T-helper 22 cell (primary cell): Measurements from ENCODE around the gene STAT3.
A peak's percentile ranks its signal among the peaks of the same experiment; 100 is the strongest.
"Not testable (repeated sequence)": the region's sequence is repeated elsewhere in the genome, so short reads cannot be mapped to it uniquely, and the experiment has no call there.

Source experiments
- DNase-seq: peaks from one replicate; pipeline ENCODE4 v3.0.0-alpha.2; 2020; ENCODE audit warnings: low read depth

The STAT3 gene

DNA sequence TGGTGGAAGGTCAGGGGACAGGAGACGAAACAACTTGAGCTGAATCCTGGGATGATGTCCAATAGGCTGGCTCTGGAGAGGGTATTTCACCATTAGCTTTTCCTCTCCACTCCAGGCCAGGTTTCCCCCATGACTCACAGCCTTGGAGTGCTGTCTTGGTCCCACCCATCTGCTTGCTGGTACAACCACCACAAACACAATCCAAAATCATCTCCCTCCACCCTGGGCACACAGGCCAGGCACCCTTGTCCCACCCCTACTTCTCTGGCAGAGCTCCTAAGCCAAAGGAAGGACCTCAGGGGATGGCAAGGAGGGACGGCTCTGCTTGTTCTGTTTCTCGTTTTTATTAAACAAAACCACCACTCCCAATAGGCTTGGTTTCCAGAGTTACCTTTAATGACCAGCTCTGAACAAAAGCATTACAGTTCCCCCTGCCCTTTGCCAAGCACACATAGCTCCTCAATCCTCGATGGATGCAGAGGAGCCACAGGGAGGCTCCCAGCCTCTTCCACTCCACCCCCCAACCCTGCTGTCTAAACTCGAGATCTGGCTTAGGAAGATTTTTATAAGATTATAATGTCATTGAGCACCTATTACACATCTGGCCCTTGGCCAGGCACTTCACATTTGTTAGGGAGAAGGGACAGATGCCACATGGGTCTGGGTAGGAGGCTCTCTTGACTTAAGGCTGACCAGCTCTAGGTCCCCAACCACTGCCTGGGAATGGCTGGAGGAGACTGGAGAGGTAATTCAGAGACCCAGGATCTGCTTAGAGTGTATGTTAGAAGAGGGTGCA is 21.5 kb upstream of the STAT3 start:
- no peak for DNase-seq

DNA sequence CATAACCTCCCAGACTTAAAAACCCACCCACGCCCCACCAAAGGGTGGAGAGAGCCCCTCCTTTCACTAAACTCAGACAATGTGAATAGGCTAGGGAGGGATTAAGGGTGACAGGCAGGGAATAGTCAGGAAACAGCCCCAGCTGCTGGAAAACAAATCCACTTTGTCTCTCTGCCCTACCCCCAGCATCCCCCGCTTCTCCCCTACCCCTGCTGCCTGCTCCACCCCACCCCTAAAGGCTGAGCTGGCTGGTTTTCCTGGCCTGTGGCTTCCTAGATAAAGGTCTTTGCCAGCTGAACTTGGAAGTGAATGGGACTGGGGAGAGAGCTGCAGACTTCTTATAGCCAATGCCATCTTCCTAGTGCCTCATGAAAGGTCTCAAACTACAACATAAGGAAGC is 19.8 kb upstream of the STAT3 start:
- no peak for DNase-seq

DNA sequence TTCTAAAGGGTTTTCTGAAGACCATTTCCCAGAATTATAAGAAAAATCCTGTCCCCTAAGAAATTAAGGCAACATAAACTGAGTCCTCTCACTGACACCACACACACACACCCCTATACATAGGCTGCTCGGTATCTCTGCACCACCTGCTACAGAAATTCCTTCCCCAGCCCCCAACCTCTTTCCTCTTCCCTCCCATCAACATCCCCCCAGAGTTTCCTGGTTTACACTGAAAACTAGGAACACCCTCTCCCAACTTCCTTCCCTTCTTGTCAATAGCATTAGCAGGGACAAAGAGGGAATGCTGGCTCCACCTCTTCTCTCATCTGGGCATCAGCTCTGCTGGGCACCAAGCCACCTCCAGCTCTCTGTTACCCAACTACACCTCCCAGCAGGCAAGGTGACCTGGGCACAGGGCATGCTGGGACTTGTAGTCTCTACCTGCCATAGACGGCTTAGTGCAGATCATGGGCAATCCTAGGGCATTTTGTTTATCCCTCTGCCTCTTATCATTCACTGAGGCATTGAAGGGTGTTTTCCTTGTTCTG is 19.1 kb upstream of the STAT3 start:
- DNase-seq, result peak; percentile 38

DNA sequence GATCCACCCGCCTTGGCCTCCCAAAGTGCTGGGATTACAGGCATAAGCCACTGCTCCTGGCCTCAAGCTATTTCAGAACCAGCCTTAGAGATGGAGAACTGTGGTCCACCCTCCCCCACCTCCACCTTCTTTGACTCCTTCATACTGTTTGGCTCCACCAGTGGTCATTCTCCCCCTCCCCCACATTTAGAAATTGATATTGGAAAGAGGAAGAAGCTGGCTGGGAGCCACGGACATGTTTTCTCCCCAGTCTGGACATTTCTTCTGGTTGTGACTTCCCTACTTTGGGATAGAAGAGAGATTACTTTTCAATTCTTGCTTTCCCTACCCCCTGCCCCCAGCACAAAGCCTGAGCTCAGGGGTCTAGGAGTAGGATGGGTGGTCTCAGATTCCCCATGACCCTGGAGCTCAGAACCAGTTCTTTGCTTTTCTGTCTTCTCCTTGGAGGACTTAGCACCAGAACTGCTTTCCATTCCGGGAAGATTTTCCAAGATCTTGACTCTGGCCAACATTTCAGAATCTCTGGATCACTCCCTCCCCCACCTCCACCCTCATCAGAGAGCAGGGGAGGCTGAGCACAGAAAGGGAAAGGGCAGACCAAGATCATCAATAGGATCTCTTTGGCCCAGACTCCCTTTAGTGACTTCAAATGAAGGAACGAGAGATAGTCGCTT is 18.5 kb upstream of the STAT3 start:
- no peak for DNase-seq

DNA sequence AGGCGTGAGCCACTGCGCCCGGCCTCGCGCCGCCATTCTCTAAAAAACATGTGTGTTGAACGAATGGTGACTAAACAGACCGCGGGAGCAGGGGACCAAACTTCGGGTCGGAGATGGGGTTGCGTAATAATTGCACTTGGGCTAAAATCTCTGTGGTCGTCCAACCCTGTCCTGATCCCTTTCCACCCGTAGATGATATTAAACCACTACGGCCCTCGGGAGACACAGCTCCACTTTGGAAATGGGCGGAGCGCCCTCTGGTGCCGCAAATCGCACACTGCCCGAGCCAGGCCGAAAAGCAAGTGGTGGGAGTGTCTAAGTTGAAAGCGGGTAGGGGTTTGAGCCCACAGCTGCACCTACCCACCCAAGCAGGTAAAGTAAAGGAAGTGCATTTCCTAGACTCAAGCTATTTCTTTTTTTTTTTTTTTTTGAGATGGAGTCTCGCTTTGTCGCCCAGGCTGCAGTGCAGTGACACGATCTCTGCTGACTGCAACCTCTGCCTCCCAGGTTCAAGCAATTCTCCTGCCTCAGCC is 17.8 kb upstream of the STAT3 start:
- DNase-seq, result peak; percentile 52

DNA sequence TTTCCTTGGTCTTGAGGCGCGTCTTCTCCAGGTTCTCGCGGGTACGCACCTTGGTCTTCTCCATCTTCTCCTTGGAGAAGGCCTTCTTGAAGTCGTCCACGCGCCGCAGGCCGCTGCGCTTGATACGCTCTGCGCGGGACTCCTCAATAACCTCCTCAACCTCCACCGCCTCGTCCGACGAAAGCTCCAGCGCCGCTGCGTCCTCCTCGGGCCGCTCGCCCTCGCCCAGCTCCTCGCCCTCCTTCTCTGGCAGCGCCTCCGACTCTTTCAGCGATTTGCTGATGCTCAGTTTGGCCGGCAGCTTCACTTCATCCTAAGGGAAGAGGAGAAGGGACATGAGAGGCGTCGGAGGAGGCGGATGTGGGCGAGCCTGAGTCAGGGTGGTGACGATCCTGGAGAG is 16.8 kb upstream of the STAT3 start:
- no peak for DNase-seq

DNA sequence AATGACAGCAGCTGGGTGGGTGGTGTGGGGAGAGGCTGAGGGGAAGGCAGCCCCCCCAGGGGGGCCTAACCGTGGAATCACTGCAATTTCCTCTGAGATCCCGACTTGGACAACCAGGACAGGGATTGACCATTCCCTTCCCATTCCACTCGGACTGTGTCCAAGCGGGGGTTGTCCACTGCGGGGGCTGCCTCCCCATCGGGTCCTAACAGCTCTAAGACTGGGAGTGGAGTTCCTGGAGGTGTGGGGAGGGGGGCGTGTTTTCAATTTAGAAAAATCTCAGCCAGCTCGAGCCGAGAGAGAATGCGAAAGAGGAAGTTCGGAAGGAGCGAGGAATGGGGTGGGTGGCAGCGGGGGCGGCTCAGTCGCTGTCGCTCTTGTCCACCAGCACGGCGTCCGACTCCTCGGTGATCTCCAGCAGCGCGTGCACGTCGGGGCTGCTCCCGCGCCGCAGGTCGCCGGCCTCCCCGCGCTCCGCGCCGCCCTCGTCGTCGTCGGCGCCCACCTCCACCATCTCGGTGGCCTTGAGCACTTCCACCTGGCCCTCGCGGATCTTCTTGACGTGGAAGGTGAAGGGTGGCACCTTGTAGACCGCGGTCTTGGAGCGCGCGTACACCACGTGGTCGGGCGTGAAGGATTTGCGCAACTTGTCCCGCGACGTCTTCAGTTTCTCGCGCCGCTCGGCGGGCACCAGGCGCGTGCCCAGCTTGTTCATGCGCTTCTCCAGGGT is 16.2 kb upstream of the STAT3 start:
- no peak for DNase-seq

DNA sequence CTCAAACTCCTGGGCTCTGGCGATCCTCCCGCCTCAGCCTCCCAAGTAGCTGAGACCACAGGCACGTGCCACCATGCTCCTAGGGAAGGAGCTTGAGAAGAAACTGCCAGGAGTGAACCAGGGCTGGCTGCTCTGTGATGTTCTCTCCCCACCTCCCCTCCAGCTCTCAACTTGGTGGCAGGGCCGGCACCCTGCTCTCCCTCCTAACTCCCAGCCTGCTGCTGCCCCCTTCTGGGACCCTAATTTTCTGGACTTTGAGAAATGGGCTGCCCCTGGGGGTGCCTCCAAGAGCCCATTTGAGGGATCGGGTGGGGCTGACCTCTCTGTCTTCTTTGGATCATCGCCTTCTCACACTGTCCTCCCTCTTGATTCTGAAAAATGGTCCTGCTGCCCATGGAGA is 14.9 kb upstream of the STAT3 start:
- no peak for DNase-seq

DNA sequence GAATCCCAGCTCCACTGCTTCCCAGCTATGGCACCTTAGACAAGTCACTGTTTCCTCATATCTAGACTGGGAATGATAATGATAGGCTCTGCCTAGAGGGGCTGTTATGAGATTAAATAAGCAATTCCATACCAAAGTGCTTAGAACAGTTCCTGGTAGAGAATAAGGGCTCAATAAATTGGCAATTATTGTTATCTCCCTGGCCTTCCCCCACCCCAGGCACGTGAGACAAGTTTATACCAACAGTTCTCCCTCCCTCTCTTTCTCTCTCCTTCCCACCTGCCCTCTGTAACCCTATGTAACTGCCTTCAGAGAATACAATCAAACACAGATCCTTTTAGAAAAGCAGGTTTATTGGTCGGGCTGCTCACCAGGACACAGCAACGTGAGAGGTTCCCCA is 13.9 kb upstream of the STAT3 start:
- DNase-seq, result no peak

DNA sequence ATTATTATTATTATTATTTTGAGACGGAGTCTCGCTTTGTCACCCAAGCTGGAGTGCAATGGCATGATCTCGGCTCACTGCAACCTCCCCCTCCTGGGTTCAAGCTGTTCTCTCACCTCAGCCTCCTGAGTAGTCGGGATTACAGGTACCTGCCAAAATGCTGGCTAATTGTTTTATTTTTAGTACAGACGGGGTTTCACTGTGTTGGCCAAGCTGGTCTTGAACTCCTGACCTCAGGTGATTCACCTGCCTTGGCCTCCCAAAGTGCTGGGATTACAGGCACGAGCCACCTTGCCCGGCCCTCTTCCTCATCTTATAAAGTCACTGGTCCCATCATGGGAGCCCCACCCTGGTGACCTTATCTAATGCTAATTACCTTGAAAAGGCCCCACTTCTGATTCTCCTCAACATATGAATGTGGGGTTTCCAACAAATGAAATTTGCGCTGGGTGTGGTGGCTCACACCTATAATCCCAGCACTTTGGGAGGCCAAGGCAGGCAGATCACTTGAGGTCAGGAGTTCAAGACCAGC is 12.7 kb upstream of the STAT3 start:
- not testable (repeated sequence) for DNase-seq

DNA sequence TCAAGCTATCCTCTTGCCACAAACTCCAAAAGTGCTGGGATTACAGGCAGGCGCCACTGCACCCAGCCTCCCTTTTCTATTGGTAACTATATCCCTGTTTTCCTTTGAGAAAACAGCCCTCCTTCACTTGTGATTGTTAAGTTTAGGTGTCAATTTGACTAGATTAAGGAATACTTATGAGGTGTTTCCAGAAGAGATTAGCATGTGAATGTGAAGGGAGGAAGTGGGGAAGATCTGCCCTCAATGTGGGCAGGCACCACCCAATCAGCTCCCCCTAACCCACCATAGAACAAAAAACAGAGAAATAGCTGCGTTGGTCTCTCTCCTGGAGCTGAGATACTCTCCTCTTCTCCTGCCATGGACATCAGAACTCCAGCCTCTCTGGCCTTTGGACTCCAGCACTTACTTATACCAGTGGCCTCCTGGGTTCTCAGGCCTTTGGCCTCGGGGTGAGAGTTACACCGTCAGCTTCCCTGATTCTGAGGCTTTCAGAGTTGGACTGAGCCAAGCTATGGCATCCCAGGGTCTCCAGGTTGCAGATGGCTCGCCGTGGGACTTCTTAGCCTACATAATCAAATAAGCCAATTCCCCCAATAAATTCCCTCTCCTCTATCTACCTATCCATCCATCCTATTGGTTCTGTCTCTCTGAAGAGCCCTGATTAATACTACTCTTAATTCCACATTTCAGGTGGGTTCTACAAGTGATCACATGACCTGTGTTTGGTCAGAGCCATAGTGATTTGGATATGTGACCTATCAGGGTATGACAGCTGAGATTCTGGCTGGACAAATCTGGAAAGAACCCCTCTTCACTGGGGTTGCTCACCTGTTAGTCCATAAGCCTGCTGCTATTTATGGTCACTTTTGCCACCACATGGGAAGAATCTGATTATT is 12.0 kb upstream of the STAT3 start:
- no peak for DNase-seq

DNA sequence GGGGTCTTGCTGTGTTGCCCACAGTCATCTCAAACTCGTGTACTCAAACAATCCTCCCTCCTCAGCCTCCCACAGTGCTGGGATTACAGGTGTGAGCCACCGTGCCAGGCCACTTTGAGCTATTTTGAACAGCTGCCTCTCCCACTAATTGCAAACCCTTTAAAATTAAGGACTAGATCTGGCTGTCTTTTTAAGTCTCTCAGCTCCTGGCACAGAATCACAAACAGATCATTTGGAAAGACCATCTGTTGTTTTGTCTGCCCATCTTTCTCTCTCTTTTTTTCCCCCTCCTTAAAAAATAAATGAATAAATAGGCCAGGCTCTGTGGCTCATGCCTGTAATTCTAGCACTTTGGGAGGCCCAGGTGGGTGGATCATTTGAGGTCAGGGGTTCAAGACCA is 10.9 kb upstream of the STAT3 start:
- no peak for DNase-seq

DNA sequence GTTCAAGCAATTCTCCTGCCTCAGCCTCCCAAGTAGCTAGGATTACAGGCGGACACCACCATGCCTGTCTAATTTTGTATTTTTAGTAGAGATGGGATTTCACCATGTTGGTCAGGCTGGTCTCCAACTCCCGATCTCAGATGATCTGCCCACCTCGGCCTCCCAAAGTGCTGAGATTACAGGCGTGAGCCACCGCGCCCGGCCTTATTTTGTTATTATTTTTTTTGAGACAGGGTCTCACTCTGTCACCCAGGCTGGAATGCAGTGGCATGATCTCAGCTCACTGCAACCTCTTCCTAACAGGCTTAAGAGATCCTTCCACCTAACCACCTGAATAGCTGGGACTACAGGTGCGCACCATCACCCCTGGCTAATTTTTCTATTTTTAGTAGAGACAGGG is 7.4 kb upstream of the STAT3 start:
- not testable (repeated sequence) for DNase-seq

DNA sequence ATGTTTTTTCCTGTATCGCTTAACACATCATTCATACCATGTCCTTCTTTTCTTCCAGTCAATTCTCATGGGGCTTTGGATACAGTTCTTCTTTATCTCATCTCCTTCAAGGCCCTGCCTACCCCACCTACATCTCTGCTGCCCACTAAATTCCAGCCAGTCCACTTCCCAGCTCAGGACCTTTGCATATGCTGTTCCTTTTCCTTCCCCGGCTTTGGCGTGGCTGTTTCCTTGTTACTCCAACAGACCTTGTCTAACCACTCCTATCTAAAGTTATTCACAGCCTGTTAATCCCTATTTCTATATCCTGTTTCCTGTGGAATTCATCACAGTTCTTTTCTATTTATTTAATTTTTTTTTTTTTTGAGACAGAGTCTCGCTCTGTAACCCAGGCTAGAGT is 6.6 kb upstream of the STAT3 start:
- no peak for DNase-seq

DNA sequence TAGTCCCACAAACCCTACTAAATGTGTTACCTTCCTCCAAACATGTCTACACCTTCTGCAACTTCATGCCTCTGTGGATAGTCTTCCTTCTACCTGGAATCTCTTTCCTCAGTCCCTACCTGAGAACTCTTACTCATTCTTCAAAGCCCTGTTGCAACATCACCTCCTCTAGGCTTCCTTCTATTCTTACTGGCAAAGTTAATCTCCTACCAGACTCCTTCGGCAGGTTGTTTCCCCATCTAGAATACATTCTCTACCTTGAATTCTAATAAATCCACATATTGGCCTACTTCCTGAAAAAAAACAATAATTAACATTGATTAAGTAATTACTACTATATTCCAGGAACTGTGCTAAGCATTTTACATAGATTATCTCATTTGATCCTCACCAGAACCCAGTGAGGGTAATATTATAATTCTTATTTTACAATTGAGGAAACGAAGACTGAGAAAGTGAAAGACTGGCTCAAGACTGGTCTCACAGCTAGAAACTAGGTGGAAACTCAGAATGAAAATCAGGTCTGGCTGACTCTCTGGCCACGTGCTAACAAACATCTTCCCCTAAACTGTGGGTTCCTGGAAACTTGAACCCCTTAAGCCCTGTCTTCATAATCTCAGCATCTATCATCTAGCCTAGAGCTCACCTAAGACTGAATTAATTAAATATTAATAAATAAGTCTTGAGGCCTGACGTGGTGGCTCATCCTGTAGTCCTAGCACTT is 4.6 kb upstream of the STAT3 start:
- no peak for DNase-seq

DNA sequence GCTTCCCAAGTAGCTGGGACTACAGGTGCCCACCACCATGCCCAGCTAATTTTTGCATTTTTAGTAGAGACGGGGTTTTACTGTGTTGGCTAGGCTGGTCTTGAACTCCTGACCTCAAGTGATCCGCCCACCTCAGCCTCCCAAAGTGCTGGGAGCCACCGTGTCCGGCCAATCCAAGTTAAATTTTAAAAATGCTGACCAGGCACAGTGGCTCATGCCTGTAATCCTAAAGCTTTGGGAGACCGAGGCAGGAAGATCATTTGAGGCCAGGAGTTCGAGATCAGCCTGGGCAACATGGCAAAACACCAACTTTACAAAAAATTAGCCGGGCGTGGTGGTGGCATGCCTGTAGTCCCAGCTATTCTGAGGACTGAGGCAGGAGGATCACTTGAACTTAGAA is 3.2 kb upstream of the STAT3 start:
- DNase-seq, result not testable (repeated sequence)

DNA sequence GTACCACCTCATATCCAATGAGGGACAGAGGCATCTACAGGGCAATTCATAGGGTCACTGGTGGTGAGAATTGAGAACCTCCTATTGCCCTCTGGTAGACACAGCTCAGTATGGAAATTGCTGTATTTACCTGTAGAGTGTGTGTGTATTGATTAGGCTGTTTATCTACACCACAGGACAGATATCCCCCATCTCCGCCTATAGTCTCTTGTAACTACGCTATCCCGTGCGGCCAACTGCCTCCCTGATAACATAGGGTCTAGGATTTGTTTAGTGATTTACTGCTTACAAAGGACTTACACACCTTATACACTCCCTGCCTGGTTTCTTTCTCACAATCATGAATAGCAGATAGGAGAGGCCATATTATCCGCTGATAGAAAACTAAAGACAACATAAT is 1.7 kb upstream of the STAT3 start:
- DNase-seq, result no peak

DNA sequence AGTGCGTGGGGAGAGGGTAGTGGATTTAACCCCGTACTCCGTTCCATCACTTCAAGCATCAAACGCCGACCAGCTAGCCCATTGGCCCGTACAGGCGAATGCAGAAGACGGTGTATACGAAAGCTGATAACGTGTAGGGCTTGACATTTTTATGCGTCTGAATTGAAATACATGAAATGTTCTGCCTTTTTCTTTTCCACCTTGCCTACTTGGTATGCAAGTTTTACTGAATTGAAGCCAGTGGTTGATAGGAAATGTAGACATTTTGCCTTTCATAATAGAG is 834 bp upstream of the STAT3 start:
- DNase-seq, result no peak

DNA sequence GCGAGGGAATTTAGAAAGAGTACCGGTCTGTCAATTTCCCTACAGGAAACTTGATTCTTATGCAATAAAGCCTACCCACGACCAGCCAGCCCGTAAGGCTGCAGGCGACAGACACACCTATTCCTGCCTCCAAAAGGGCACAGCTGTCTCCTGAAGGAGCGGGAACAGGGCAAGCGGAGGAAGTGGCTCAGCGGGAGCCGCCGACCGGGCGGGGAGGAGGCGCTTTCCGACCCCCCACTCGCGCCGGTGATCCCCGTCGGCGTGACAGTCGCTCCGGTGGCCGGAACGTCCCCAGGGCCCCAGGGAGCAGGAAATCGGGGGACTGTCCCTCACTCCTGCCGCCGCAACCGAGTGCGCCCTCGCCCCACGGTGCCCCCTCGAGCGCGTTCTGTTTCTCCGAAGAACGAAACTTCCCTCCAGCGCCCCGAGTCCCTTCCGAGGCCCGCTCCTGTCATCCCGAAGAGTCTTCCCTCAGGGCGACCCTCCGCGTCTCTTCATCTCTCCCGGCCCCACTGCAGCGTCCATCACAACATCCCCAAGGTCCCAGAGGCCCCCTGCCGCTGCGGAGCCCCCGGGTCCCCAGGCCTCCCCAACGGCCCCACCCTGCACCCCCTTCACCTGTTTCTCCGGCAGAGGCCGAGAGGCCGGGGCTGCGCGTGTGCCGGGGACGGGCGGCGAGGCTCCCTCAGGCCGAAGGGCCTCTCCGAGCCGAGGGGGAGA is 421 bp downstream of the STAT3 start:
- peak; percentile 11 for DNase-seq
